Activated gamma-delta T cell (primary cell): ENCODE measurements around the gene XRCC3.

Experiments used
- DNase-seq: peaks from one replicate; lab custom pipeline; 2025; lab: John Stamatoyannopoulos, UW

The XRCC3 gene

GRCh38 chr14:103738701-103739451 is 23.6 kb upstream of the XRCC3 start:
- no peak for DNase-seq

- DNase-seq: no peak
Observed at GRCh38 chr14:103738166-103738565, 22.9 kb upstream of the XRCC3 start.

- DNase-seq: no peak
Observed at GRCh38 chr14:103737432-103738045, 22.3 kb upstream of the XRCC3 start.

GRCh38 chr14:103736546-103737431 is 21.5 kb upstream of the XRCC3 start:
- no peak for DNase-seq

GRCh38 chr14:103735815-103736545 is 20.7 kb upstream of the XRCC3 start:
- no peak for DNase-seq

GRCh38 chr14:103735439-103735814 is 20.2 kb upstream of the XRCC3 start:
- no peak for DNase-seq

GRCh38 chr14:103735022-103735421 is 19.8 kb upstream of the XRCC3 start:
- DNase-seq: no peak

GRCh38 chr14:103734081-103734888 is 19.0 kb upstream of the XRCC3 start:
- no peak for DNase-seq

- DNase-seq: no peak
Observed at GRCh38 chr14:103733651-103734050, 18.4 kb upstream of the XRCC3 start.

GRCh38 chr14:103732868-103733620 is 17.8 kb upstream of the XRCC3 start:
- DNase-seq: no peak

- no peak for DNase-seq
Observed at GRCh38 chr14:103731916-103732867, 16.9 kb upstream of the XRCC3 start.

- DNase-seq: no peak
Observed at GRCh38 chr14:103731481-103731880, 16.2 kb upstream of the XRCC3 start.

GRCh38 chr14:103730490-103731035 is 15.3 kb upstream of the XRCC3 start:
- no peak for DNase-seq

- DNase-seq: no peak
Observed at GRCh38 chr14:103729496-103730448, 14.5 kb upstream of the XRCC3 start.

GRCh38 chr14:103728721-103729120 is 13.5 kb upstream of the XRCC3 start:
- no peak for DNase-seq

- DNase-seq: no peak
Observed at GRCh38 chr14:103728141-103728540, 12.9 kb upstream of the XRCC3 start.

GRCh38 chr14:103727313-103727980 is 12.2 kb upstream of the XRCC3 start:
- no peak for DNase-seq
